ENCODE results near the gene SORCS2. TPM values are rescaled to one million over a fixed set of nuclear protein-coding genes. Genes with fewer than 3 reads are reported as not detected.

The SORCS2 gene
- total and polyA plus RNA-seq, 2 of the 13 experiments (the other 11 are each of a cell fraction or from before 2014, with no cell fraction given) = 0.82 to 1.0 TPM

DNA sequence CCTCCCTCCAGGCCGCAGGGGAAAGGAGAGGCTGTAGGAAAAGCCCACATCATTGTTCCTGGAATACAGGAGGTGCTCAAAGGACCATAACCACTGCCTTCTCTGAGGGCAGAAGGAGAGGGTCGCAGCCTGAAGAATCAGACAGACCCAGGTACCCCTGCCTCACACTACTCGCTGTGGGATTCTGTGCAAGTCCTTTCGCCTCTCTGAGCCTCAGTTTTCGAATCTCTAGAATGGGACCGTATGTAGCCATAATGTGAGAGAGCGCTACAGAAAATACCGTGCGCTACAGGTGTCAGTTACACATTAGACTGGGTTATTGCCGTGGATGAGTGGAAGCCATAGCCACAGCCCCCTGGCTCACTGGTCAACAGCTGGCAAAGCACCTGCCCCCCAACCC is 320.6 kb downstream of the SORCS2 start:
- no peak overlapping the region for H3K9ac ChIP-seq (ENCODE audit: insufficient read depth, low read depth, low read length)
- intact Hi-C loops (cut with micrococcal nuclease; ENCODE audit: unreplicated experiment) = no loop called here
- no peaks in the 10 kb centered on the region for H4K20me1 ChIP-seq (ENCODE audit: insufficient read depth, low read length)
- no peak overlapping the region for H3K4me3 ChIP-seq (replicated peaks in 1 of 3; ENCODE audit: insufficient read depth in 1 of 3, low read depth in 2 of 3, low read length in 3 of 3)
- no peak overlapping the region for H3K27ac ChIP-seq (ENCODE audit: extremely low read length, insufficient read depth, low read length)
- ChIA-PET POLR2A (no interaction called here), CTCF (ENCODE audit: low intra/inter-chr PET ratio, low total read pairs) (no interaction called here)
- in situ Hi-C loops (cut with HindIII; ENCODE audit: extremely low pct_ligation_motif_present, low pct_unique_long_range_greater_than_20kb) = no loop called here
- H2AFZ ChIP-seq (ENCODE audit: low read length) = no peak overlapping the region
- ATAC-seq (no peak), DNase-seq (ENCODE audit: low spot score) (no peak), FAIRE-seq (no peak)
- peaks cover 7 to 12% of the 10 kb centered on the region in 2 experiments for H3K27me3 ChIP-seq (ENCODE audit: control insufficient read depth in 1 of 2, insufficient read depth in 2 of 2, low read length in 2 of 2)
- 89% methylated on average over 9 of the region's 10 CpGs for WGBS (ENCODE audit: low lambda C conversion rate)
- H3K4me1 ChIP-seq (ENCODE audit: insufficient read depth, low read length) = peaks cover 63% of the 10 kb centered on the region
- TF ChIP-seq, protein P1, sequence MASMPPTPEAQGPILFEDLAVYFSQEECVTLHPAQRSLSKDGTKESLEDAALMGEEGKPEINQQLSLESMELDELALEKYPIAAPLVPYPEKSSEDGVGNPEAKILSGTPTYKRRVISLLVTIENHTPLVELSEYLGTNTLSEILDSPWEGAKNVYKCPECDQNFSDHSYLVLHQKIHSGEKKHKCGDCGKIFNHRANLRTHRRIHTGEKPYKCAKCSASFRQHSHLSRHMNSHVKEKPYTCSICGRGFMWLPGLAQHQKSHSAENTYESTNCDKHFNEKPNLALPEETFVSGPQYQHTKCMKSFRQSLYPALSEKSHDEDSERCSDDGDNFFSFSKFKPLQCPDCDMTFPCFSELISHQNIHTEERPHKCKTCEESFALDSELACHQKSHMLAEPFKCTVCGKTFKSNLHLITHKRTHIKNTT (CRISPR knock-in tag; IDR thresholded peaks at IDR 0.05) = no peak
- TF ChIP-seq ZNF629 (CRISPR knock-in tag; conservative IDR thresholded peaks at IDR 0.05) = peak; percentile 87
- TF ChIP-seq, protein P2, sequence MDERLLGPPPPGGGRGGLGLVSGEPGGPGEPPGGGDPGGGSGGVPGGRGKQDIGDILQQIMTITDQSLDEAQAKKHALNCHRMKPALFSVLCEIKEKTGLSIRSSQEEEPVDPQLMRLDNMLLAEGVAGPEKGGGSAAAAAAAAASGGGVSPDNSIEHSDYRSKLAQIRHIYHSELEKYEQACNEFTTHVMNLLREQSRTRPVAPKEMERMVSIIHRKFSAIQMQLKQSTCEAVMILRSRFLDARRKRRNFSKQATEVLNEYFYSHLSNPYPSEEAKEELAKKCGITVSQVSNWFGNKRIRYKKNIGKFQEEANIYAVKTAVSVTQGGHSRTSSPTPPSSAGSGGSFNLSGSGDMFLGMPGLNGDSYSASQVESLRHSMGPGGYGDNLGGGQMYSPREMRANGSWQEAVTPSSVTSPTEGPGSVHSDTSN (CRISPR knock-in tag; IDR thresholded peaks at IDR 0.05) = no peak
- TF ChIP-seq NFE2L2 (IDR thresholded peaks at IDR 0.05; ENCODE audit: low read length) = no peak
- no peak for TF ChIP-seq NONO (IDR thresholded peaks at IDR 0.05)
- TF ChIP-seq NONO (CRISPR knock-in tag; conservative IDR thresholded peaks at IDR 0.05) = no peak
- H3K4me2 ChIP-seq (ENCODE audit: low read depth, low read length) = no peak overlapping the region
- no peaks in the 10 kb centered on the region for H3K36me3 ChIP-seq (replicated peaks in 1 of 2; ENCODE audit: control insufficient read depth in 1 of 2, insufficient read depth in 2 of 2, low read length in 2 of 2)
- no peaks in the 10 kb centered on the region for H3K79me2 ChIP-seq (ENCODE audit: insufficient read depth, low read length)
- H3K9me3 ChIP-seq (ENCODE audit: low read length) = no peaks in the 10 kb centered on the region
- no TSS peak for BruUV-seq (replicated peaks)

DNA sequence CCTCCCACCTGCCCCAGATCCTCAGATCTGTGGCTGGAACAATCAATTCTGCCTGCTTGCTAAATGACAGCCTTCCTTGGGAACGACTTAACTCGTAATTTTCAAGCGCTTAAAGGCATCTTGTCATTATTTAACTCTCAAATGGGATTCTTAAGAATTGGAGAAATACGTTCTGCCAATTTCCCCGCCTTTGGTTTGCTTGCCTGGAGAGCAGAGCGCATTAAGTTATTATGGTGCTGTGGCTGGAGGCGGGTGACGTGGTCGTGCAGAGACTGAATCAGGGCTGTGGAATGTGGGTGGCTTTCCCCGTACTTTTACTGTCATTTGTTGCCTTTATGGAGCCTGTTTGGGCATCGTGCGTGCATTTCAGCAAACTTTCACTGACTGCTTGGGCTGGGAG is 321.3 kb downstream of the SORCS2 start:
- TF ChIP-seq ZNF776 (CRISPR knock-in tag; IDR thresholded peaks at IDR 0.05) = no peak
- TF ChIP-seq SP5 (CRISPR knock-in tag; IDR thresholded peaks at IDR 0.05; ENCODE audit: borderline replicate concordance, low read depth) = no peak
- TF ChIP-seq CCAR2 (optimal IDR thresholded peaks at IDR 0.05; ENCODE audit: low read depth, low read length) = no peak
- no peak for TF ChIP-seq NR2F1 (CRISPR knock-in tag; IDR thresholded peaks at IDR 0.05)
- no peak for TF ChIP-seq ZNF317 (CRISPR knock-in tag; IDR thresholded peaks at IDR 0.05)
- TF ChIP-seq, protein P3, sequence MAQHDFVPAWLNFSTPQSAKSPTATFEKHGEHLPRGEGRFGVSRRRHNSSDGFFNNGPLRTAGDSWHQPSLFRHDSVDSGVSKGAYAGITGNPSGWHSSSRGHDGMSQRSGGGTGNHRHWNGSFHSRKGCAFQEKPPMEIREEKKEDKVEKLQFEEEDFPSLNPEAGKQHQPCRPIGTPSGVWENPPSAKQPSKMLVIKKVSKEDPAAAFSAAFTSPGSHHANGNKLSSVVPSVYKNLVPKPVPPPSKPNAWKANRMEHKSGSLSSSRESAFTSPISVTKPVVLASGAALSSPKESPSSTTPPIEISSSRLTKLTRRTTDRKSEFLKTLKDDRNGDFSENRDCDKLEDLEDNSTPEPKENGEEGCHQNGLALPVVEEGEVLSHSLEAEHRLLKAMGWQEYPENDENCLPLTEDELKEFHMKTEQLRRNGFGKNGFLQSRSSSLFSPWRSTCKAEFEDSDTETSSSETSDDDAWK (CRISPR knock-in tag; IDR thresholded peaks at IDR 0.05) = no peak
- no peak for TF ChIP-seq MYNN (CRISPR knock-in tag; IDR thresholded peaks at IDR 0.05; ENCODE audit: low read depth)
- TF ChIP-seq HCFC1 (IDR thresholded peaks at IDR 0.05; ENCODE audit: low read depth, low read length) = no peak
- TF ChIP-seq ZNF879 (CRISPR knock-in tag; IDR thresholded peaks at IDR 0.05) = no peak
- H3K4me1 ChIP-seq (ENCODE audit: insufficient read depth, low read length) = peaks cover 67% of the 10 kb centered on the region
- no peak for ATAC-seq
- no TSS peak for BruUV-seq (replicated peaks)
- intact Hi-C loops (cut with micrococcal nuclease; ENCODE audit: unreplicated experiment) = no loop called here
- in situ Hi-C loops (cut with HindIII; ENCODE audit: extremely low pct_ligation_motif_present, low pct_unique_long_range_greater_than_20kb) = no loop called here
- H3K27ac ChIP-seq (ENCODE audit: extremely low read length, insufficient read depth, low read length) = no peak overlapping the region
- CTCF ChIA-PET (ENCODE audit: low intra/inter-chr PET ratio, low total read pairs) = no interaction called here
- no peaks in the 10 kb centered on the region for H3K36me3 ChIP-seq (replicated peaks in 1 of 2; ENCODE audit: control insufficient read depth in 1 of 2, insufficient read depth in 2 of 2, low read length in 2 of 2)
- H3K79me2 ChIP-seq (ENCODE audit: insufficient read depth, low read length) = no peaks in the 10 kb centered on the region
- 74% methylated on average over 12 of the region's 12 CpGs for WGBS (ENCODE audit: low lambda C conversion rate)
- H3K9ac ChIP-seq (ENCODE audit: insufficient read depth, low read depth, low read length) = no peak overlapping the region
- peaks cover 7 to 12% of the 10 kb centered on the region in 2 experiments for H3K27me3 ChIP-seq (ENCODE audit: control insufficient read depth in 1 of 2, insufficient read depth in 2 of 2, low read length in 2 of 2)
- no peak overlapping the region for H2AFZ ChIP-seq (ENCODE audit: low read length)
- no peak for FAIRE-seq
- H3K4me2 ChIP-seq (ENCODE audit: low read depth, low read length) = no peak overlapping the region
- no peak for DNase-seq (ENCODE audit: low spot score)
- no peak overlapping the region for H3K4me3 ChIP-seq (replicated peaks in 1 of 3; ENCODE audit: insufficient read depth in 1 of 3, low read depth in 2 of 3, low read length in 3 of 3)
- no peaks in the 10 kb centered on the region for H3K9me3 ChIP-seq (ENCODE audit: low read length)
- no peaks in the 10 kb centered on the region for H4K20me1 ChIP-seq (ENCODE audit: insufficient read depth, low read length)
- POLR2A ChIA-PET = no interaction called here
